RCC 7860 (cell line): Measurements from ENCODE around the gene CRYL1.

Experiments
- DNase-seq: peaks from one replicate; pipeline ENCODE4 v3.0.0-alpha.2; 2015; ENCODE audit warnings: low spot score
- FAIRE-seq: peaks from 2 replicates; lab custom pipeline; 2012; peaks lifted over from hg19 to GRCh38; lab: Jason Lieb, UNC

CRYL1 gene, protein sequence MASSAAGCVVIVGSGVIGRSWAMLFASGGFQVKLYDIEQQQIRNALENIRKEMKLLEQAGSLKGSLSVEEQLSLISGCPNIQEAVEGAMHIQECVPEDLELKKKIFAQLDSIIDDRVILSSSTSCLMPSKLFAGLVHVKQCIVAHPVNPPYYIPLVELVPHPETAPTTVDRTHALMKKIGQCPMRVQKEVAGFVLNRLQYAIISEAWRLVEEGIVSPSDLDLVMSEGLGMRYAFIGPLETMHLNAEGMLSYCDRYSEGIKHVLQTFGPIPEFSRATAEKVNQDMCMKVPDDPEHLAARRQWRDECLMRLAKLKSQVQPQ

DNA sequence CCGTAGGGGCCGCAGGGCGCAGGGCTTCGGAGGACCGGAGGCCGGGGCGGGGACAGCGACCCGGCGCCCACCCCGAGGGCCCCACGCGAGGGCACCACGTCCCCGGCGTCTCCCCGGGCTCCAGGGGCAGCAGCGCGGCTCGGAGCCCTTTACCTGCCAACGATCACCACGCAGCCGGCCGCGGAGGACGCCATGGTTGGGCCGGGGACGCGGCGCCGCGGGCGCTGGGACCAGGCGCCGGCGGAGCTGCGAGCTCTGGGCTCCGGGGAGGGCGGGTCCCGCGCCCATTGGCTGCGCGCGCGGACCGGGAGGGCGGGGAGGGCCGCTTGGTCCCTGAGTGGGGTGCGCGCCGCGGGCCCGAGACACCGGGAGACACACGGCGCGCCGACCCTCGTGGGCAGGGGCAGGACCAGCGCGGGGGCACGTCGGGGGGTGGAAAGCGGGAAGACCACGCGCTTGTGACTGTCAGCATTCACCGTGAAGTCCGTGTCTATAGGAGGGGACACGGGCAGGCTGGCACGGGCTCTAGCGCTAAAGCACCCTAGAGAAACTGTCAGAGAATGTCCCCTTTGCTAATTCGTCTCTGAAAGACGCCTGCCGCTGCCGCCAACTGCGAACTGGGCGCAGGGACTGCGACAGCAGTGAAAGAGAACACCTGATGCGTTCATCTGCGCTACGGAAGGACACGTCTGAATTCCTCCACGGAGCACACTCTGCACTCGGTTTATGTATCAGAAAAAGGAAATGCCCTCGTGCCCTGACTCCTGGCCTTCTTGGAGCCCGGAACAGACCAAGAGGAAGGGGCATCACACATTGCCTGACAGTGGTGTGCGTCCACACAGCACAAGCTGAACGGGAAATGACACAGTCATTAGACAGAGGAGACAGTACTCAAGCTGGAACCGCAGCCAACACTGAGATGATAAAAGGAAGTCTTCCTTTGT lies at the start of gene CRYL1:
CRYL1 (minus strand) TSS at position 257 of the 944 bp plus-strand sequence; CDS start at position 194, 63 bp downstream.
- FAIRE-seq (peak; percentile 65), DNase-seq (peak; percentile 74)

GRCh38 chr13:20573636-20574035 lies 48.0 kb upstream of the CRYL1 start:
- no peak for DNase-seq
- no peak for FAIRE-seq

DNA sequence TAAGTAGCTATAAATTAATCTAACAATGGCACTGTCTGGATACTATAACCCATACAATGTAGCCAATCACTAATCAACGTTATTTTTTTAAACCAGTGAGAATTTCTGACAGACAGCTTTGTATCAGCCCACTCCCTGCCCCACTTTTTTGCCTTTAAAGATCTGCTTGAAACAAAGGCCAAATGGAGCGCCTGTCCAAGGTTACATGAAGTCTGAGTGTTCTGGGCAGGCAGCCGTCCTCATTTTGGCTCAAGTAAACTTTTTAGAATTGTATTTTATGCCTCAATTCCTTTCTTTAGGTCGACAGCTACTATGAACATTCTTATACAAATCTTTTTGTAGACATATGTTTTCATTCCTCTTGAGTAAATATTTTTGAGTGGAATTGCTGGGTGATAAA lies 47.5 kb upstream of the CRYL1 start:
- no peak for DNase-seq
- FAIRE-seq, result no peak

GRCh38 chr13:20571676-20572075 lies 46.0 kb upstream of the CRYL1 start:
- FAIRE-seq (no peak), DNase-seq (no peak)

GRCh38 chr13:20570517-20570916 lies 44.9 kb upstream of the CRYL1 start:
- no peak for FAIRE-seq

DNA sequence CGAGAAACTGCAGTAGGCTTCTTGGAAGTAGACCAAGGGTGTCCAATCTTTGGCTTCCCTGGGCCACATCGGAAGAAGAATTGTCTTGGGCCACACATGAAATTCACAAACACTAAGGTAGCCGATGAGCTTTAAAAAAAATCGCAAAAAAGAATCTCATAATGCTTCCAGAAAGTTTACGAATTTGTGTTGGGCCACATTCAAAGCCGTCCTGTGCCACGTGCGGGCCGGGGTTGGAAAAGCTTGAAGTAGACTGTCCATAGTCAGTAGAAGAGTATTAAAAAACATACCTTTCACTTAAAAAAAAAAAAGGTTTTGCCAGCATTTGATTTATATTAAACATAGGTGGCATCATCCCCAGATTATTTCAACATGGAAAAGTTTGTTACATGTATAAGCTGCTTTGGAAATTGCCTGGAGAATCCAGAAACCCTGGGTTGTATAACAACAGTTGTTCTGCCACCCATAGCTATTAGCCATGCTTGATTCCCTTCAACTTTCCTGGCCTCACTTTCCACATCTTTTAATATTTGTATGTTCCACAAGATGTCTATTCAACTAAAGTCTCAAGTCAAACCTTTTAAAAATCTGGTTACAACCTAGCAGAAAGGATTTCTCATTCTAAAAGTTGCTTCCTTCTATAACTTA lies 42.3 kb upstream of the CRYL1 start:
- DNase-seq (no peak), FAIRE-seq (no peak)

More at GRCh38 chr13:20570517-20570916, 44.9 kb upstream of the CRYL1 start:
- DNase-seq, result no peak

- peak; percentile 66 for FAIRE-seq
- peak; percentile 76 for DNase-seq
These were observed 41.5 kb upstream of the CRYL1 start, which contains the start of gene IFT88 for GRCh38 chr13:20566898-20567874. TSS of gene IFT88 (plus strand) at chr13:20567157. CDS start at chr13:20574386, 7,229 bp downstream.

DNA sequence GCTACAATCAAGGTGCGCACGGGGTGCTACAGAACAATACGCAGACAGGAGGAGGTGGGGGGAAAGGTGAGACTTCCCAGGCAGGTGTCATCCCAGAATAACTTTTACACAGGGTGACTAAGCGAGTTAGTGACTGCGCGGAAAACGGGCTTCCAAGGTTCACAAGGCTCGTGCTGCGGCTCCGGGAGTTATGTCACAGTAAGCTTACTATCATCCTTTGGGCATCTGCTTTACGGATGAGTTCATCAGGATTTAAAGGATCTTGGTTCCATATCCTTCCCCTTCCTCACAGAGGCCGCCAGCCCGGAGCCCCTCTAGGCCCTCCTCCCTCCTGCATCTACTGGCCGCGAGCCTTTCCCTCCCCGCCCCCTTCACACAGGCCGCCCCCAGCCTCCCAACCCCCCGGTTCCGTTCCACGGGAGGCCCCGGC lies 40.8 kb upstream of the CRYL1 start:
- DNase-seq (peak; percentile 74), FAIRE-seq (no peak)

DNA sequence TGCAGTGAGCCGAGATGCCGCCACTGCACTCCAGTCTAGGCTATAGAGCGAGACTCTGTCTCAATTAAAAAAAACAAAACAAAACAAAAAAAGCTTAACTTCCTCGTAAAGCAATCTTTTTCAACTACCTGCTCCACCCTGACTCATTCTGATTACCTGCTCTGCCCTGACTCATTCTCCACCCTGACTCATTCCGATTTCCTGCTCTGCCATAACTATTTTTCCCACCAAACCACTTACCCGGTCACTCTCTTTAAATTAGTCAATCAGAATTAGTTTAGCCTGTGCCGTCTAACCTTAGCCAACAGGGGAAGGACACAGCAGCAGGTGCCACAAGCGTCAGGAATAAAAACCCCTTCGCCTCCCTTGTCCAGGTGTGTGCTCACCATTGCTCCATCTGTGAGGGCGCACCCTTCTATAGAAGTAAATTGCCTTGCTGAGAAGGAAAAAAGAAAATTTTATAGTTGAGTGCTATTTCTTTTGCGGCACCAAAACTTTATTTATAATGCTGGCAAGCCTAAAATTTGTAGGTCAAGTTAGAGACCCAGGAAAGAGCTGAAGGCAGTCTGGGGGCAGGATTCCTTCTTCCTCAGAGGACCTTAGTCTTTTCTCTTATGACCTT lies 39.6 kb upstream of the CRYL1 start:
- DNase-seq, result no peak
- FAIRE-seq, result no peak

GRCh38 chr13:20561741-20562140 lies 36.1 kb upstream of the CRYL1 start:
- FAIRE-seq (no peak), DNase-seq (no peak)

DNA sequence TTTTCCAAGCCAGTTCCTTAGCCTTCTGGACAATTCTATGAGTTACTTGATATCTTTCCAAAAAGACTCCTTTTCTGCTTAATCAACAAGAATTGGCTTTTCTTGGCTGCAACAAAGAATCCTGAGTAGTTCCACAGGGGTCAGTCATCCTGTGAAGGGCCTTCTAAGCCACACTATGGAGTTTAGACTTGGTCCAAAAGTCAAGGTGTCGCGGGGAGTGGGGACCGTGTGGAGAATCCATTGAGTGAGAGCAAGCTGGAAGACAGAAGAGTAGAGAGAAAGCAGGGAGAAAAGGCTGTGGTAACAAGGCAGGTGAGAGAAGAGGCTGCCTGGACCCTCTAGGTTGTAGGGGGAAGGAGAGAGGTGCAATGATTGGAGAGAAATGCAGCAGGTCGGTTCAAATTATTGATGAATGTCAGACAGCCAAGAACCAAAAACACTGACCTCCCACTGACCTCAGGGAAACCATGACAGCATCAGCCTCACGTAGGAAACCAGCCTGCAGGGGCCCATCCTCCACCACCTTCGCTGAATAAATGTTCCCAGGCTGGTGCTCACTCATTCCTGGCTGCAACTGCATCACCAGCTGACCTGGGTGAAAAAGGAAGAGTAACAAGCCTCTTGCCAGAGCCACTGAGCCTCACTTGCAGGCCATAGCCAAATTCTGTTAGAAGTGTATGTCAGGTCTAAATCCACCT lies 34.2 kb upstream of the CRYL1 start:
- FAIRE-seq, result no peak
- no peak for DNase-seq

GRCh38 chr13:20558982-20559381 lies 33.3 kb upstream of the CRYL1 start:
- FAIRE-seq, result no peak
- no peak for DNase-seq

- DNase-seq (no peak), FAIRE-seq (no peak)
These were observed 27.7 kb upstream of the CRYL1 start for GRCh38 chr13:20553311-20553710.

DNA sequence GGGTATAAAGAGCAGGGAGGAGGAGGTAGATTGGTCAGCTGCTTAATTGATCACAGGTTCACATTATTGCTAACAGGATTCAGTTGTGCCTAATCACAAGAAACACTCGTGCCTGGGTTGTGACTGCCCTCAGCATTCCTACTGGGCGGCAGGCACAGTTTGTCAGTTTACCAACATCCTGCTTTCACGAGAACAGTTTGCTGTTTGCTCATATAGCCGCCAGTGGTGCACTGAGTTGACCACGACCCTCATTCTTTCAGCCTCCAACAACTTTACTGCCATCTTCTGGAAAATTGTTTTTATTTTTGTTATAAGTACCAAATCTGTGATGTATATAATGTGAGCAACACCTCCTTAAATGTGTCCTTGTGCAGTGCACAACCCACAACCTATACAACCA lies 25.1 kb upstream of the CRYL1 start:
- no peak for FAIRE-seq
- DNase-seq, result no peak

- FAIRE-seq (peak; percentile 67), DNase-seq (peak; percentile 43)
These were observed 21.8 kb upstream of the CRYL1 start for GRCh38 chr13:20547479-20547908.

GRCh38 chr13:20546556-20546955 lies 20.9 kb upstream of the CRYL1 start:
- no peak for FAIRE-seq
- DNase-seq, result no peak

DNA sequence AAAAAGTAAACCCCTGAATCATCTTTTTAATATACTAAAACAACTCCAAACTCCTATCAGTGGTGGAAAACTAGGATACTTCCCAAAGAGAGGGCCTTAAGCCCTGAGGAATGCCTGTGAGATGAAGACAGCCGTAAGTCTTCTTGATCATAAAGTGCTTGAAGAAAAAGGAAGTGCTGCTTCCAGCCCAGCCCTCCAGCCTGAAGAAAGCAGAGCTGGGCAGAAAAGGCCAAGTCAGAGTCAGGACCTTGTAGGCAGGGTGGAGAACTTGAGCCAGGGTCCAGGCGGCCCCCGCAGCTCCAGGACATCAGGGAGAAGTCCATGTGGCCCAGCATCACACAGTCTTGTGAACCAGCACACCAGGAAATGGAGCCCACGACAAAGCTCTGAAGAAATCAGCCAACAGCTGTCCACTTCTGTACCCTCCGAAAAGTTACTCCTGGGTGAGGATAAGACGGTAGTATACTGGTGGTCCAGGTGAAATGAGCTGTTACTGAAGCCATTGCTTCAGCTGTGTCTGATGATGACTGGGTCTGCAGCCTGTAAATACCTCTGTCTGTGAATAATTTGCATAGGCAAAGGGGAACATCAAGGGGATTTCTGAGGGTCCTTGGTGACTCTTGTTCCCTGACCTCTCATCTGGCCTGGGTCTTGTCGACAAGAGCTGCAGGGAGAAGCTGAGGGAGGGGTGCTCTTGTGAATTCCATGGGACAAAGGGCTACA lies 18.7 kb upstream of the CRYL1 start:
- DNase-seq (no peak), FAIRE-seq (no peak)

DNA sequence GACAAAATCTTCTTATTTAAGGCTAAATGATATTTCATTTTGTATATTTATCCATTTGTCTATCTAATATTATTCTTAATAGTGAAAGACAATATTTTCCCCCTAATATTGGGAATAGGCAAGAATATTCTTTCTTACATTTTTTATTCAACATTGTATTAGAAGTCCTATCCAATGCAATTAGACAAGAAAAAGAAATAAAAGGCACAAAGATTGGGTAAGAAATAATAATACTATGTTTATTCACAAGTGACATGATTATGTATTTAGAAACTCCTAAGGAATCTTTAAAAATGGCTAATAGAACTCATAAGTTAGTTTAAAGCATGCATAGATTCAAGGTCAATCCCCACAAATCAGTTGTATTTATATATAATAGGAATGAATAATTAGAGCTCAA lies 11.3 kb upstream of the CRYL1 start:
- DNase-seq, result no peak
- no peak for FAIRE-seq
